Measurements from ENCODE around the gene CDK1. TPM values are rescaled to one million over a fixed set of nuclear protein-coding genes. Genes with fewer than 3 reads are reported as not detected.

Gene CDK1
- total RNA-seq = 10 to 100 TPM; 96.6 to 99.7 TPM

- H3K4me1 Mint-ChIP-seq = peaks cover 9% of the 10 kb centered on the region
- DNase-seq = peak; percentile 94
- peak within 1 kb of the TSS; percentile 97 for H3K4me3 Mint-ChIP-seq
- no peaks in the 10 kb centered on the region for H3K9me3 Mint-ChIP-seq
- H3K27ac Mint-ChIP-seq = peak within 1 kb of the TSS; percentile 97
- H3K36me3 Mint-ChIP-seq = peaks cover 31% of the 10 kb centered on the region
- peaks cover 13% of the 10 kb centered on the region for H3K27me3 Mint-ChIP-seq
These were observed at the start of gene CDK1 for GRCh38 chr10:60778214-60778970. Gene CDK1 (plus strand): TSS chr10:60778478. CDS start chr10:60780166, 1,688 bp downstream.

- Mint-ChIP-seq H3K27me3 (peaks cover 39% of the 10 kb centered on the region), H3K27ac (no peak overlapping the region), H3K4me1 (peaks cover 15% of the 10 kb centered on the region), H3K4me3 (no peak overlapping the region), H3K9me3 (no peaks in the 10 kb centered on the region), H3K36me3 (no peaks in the 10 kb centered on the region)
- no peak for DNase-seq
These were observed 49.2 kb upstream of the CDK1 start for GRCh38 chr10:60729106-60729505.

- Mint-ChIP-seq H3K9me3 (no peaks in the 10 kb centered on the region), H3K4me3 (peak overlapping the region; percentile 55), H3K4me1 (peaks cover 15% of the 10 kb centered on the region), H3K27ac (no peak overlapping the region), H3K27me3 (peaks cover 37% of the 10 kb centered on the region), H3K36me3 (no peaks in the 10 kb centered on the region)
- no peak for DNase-seq
These were observed 47.0 kb upstream of the CDK1 start for GRCh38 chr10:60731134-60731885.

- Mint-ChIP-seq H3K9me3 (no peaks in the 10 kb centered on the region), H3K4me3 (peak overlapping the region; percentile 55), H3K27ac (no peak overlapping the region), H3K27me3 (peaks cover 29% of the 10 kb centered on the region), H3K36me3 (no peaks in the 10 kb centered on the region), H3K4me1 (peaks cover 15% of the 10 kb centered on the region)
- no peak for DNase-seq
These were observed 46.0 kb upstream of the CDK1 start for GRCh38 chr10:60732198-60732806.

GRCh38 chr10:60732807-60733516, 45.3 kb upstream of the CDK1 start:
- Mint-ChIP-seq H3K27me3 (peaks cover 25% of the 10 kb centered on the region), H3K9me3 (no peaks in the 10 kb centered on the region), H3K4me3 (peak overlapping the region; percentile 55), H3K36me3 (no peaks in the 10 kb centered on the region), H3K4me1 (peaks cover 15% of the 10 kb centered on the region), H3K27ac (no peak overlapping the region)
- peak; percentile 32 for DNase-seq

- H3K36me3 Mint-ChIP-seq = no peaks in the 10 kb centered on the region
- H3K9me3 Mint-ChIP-seq = no peaks in the 10 kb centered on the region
- peaks cover 24% of the 10 kb centered on the region for H3K27me3 Mint-ChIP-seq
- no peak for DNase-seq
- no peak overlapping the region for H3K4me3 Mint-ChIP-seq
- no peak overlapping the region for H3K27ac Mint-ChIP-seq
- peaks cover 15% of the 10 kb centered on the region for H3K4me1 Mint-ChIP-seq
These were observed 44.8 kb upstream of the CDK1 start for GRCh38 chr10:60733517-60733822.

GRCh38 chr10:60733826-60734225, 44.5 kb upstream of the CDK1 start:
- Mint-ChIP-seq H3K27ac (no peak overlapping the region), H3K4me1 (peaks cover 15% of the 10 kb centered on the region), H3K9me3 (no peaks in the 10 kb centered on the region), H3K27me3 (peaks cover 24% of the 10 kb centered on the region), H3K36me3 (no peaks in the 10 kb centered on the region), H3K4me3 (no peak overlapping the region)
- no peak for DNase-seq

- no peak overlapping the region for H3K4me3 Mint-ChIP-seq
These were observed 44.1 kb upstream of the CDK1 start for GRCh38 chr10:60734226-60734625.

GRCh38 chr10:60735244-60735643, 43.0 kb upstream of the CDK1 start:
- H3K4me3 Mint-ChIP-seq = no peak overlapping the region
- no peak for DNase-seq
- no peak overlapping the region for H3K27ac Mint-ChIP-seq
- peaks cover 24% of the 10 kb centered on the region for H3K27me3 Mint-ChIP-seq
- H3K4me1 Mint-ChIP-seq = peaks cover 15% of the 10 kb centered on the region
- H3K9me3 Mint-ChIP-seq = no peaks in the 10 kb centered on the region
- H3K36me3 Mint-ChIP-seq = no peaks in the 10 kb centered on the region

More at GRCh38 chr10:60734226-60734625, 44.1 kb upstream of the CDK1 start:
- H3K27ac Mint-ChIP-seq = no peak overlapping the region
- peaks cover 15% of the 10 kb centered on the region for H3K4me1 Mint-ChIP-seq
- DNase-seq = no peak
- no peaks in the 10 kb centered on the region for H3K36me3 Mint-ChIP-seq
- H3K9me3 Mint-ChIP-seq = no peaks in the 10 kb centered on the region
- H3K27me3 Mint-ChIP-seq = peaks cover 24% of the 10 kb centered on the region

- H3K36me3 Mint-ChIP-seq = no peaks in the 10 kb centered on the region
- peaks cover 21% of the 10 kb centered on the region for H3K27me3 Mint-ChIP-seq
- H3K4me1 Mint-ChIP-seq = peaks cover 3% of the 10 kb centered on the region
- DNase-seq = no peak
- H3K27ac Mint-ChIP-seq = no peak overlapping the region
- no peaks in the 10 kb centered on the region for H3K9me3 Mint-ChIP-seq
- no peak overlapping the region for H3K4me3 Mint-ChIP-seq
These were observed 41.0 kb upstream of the CDK1 start for GRCh38 chr10:60737242-60737641.

GRCh38 chr10:60739558-60739957, 38.7 kb upstream of the CDK1 start:
- Mint-ChIP-seq H3K4me1 (no peaks in the 10 kb centered on the region), H3K27me3 (peaks cover 12% of the 10 kb centered on the region), H3K27ac (no peak overlapping the region), H3K4me3 (no peak overlapping the region), H3K9me3 (no peaks in the 10 kb centered on the region), H3K36me3 (no peaks in the 10 kb centered on the region)
- DNase-seq = no peak

GRCh38 chr10:60742512-60742911, 35.8 kb upstream of the CDK1 start:
- H3K9me3 Mint-ChIP-seq = no peaks in the 10 kb centered on the region
- H3K27ac Mint-ChIP-seq = no peak overlapping the region
- no peaks in the 10 kb centered on the region for H3K36me3 Mint-ChIP-seq
- H3K27me3 Mint-ChIP-seq = peaks cover 10% of the 10 kb centered on the region
- no peak overlapping the region for H3K4me3 Mint-ChIP-seq
- no peaks in the 10 kb centered on the region for H3K4me1 Mint-ChIP-seq
- no peak for DNase-seq

- Mint-ChIP-seq H3K27ac (no peak overlapping the region), H3K9me3 (no peaks in the 10 kb centered on the region), H3K27me3 (peaks cover 6% of the 10 kb centered on the region), H3K4me1 (no peaks in the 10 kb centered on the region), H3K4me3 (no peak overlapping the region), H3K36me3 (no peaks in the 10 kb centered on the region)
- no peak for DNase-seq
These were observed 30.3 kb upstream of the CDK1 start for GRCh38 chr10:60747817-60748469.

- DNase-seq = no peak
- H3K27me3 Mint-ChIP-seq = peaks cover 30% of the 10 kb centered on the region
- H3K4me1 Mint-ChIP-seq = no peaks in the 10 kb centered on the region
- H3K9me3 Mint-ChIP-seq = no peaks in the 10 kb centered on the region
- no peak overlapping the region for H3K27ac Mint-ChIP-seq
- no peaks in the 10 kb centered on the region for H3K36me3 Mint-ChIP-seq
- H3K4me3 Mint-ChIP-seq = no peak overlapping the region
These were observed 25.1 kb upstream of the CDK1 start for GRCh38 chr10:60753152-60753551.

Data from activated naive CD8-positive, alpha-beta T cell treated with anti-CD3 and anti-CD28 coated beads for 36 hours (primary cell).